GM21390 (cell line): Measurements from ENCODE around the gene MBD3L3.
"Not testable (repeated sequence)": the region's sequence is repeated elsewhere in the genome, so short reads cannot be mapped to it uniquely, and the experiment has no call there.

Source experiments
- ATAC-seq: cut with Tn5 transposase; IDR thresholded peaks from one replicate; pipeline ENCODE4 v1.9.1; 2021; ENCODE audit not compliant: unreplicated experiment

MBD3L3 gene

DNA sequence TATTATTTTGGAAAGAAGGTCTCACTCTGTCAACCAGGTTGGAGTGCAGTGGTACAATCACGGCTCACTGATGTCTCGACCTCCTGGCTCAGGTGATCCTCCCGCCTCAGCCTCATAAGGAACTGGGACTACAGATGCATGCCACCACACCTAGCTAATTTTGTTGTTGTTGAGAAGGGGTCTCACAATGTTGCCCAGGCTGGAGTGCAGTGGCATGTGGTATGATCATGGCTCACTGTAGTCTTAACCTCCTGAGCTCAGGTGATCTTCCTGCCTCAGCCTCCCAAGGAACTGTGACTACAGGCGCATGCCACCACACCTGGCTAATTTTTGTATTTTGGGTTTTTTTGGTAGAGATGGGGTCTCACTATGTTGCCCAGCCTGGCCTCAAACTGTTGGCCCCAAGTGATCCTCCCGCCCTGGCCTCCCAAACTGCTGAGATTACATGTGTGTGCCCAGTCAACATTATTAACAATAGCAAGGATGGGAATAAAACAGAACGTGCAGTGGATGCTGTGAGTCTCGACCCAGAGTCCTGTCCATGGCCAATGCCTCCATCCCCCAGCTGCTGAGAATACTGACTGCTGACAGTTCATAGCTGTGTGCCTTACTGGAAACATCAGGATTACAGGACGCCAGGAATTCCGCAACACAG lies 5.4 kb upstream of the MBD3L3 start:
- no peak for ATAC-seq

DNA sequence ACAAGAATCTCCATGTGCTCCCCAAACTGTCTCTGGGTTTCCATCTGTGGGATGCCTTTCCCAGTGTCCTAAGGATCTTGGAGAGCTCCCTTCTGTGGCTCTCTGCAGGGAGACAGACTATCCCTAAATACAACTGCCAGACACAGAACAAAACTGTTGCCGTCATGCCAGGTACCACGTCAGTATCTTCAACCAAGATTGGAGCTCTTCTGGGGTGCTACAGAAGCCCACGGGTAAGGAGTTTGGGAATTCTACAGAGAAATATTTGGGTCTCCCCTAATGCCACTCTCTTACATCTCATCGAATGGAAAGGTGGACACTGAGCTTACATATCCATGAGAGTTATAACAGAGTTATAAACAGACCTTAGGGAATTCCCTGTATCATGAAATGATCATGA lies 4.9 kb upstream of the MBD3L3 start:
- no peak for ATAC-seq

- ATAC-seq: not testable (repeated sequence)
Measured at GRCh38 chr19:7059977-7060376, 1.5 kb upstream of the MBD3L3 start.

GRCh38 chr19:7056371-7056770 lies 2.1 kb downstream of the MBD3L3 start:
- ATAC-seq: not testable (repeated sequence)

DNA sequence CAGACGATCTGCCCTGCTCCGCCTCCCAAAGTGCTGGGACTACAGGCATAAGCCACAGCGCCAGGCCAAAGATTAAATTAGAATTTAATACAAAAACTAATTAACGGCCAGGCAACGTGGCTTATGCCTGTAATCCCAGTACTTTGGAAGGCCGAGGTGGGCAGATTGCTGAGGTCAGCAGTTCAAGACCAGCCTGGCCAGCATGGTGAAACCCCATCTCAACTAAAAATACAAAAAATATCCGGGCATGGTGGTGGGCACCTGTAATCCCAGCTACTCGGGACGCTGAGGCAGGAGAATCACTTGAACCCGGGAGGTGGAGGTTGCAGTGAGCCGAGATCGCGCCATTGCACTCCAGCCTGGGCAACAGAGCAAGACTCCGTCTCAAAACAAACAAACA lies 2.8 kb downstream of the MBD3L3 start:
- ATAC-seq: not testable (repeated sequence)

- ATAC-seq: not testable (repeated sequence)
Measured at GRCh38 chr19:7054635-7055368, 3.7 kb downstream of the MBD3L3 start.

- not testable (repeated sequence) for ATAC-seq
Measured at GRCh38 chr19:7052896-7053295, 5.6 kb downstream of the MBD3L3 start.

- not testable (repeated sequence) for ATAC-seq
Measured at GRCh38 chr19:7051421-7051820, 7.1 kb downstream of the MBD3L3 start.

- not testable (repeated sequence) for ATAC-seq
Measured at GRCh38 chr19:7049021-7049420, 9.5 kb downstream of the MBD3L3 start, which contains the start of gene MBD3L2. Gene MBD3L2, plus strand, starts transcription at chr19:7049321. Its CDS starts 53 bp downstream, at chr19:7049374.

DNA sequence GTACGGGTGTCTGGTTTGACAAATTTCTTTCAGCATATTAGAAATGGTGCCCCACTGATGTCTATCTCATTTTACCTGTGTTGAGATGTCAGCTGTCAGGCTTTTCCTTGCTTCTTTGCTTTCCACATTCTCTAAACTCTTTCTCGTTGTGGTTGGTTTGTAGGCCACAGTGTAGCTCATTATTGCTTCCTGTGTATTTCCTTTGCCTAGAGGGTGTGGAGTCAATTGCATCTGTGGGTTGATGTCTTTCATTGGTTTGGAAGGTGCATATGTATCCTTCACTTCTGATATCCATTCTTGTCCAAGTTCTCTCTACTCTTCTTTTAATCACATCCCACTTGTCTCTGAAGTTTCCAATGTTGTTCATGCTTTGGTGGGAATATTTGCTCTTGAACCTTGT lies 16.9 kb downstream of the MBD3L3 start:
- not testable (repeated sequence) for ATAC-seq

GRCh38 chr19:7040079-7040478 lies 18.4 kb downstream of the MBD3L3 start, which contains the start of gene MBD3L4:
Gene MBD3L4, minus strand, starts transcription at chr19:7040179. Its CDS starts 35 bp downstream, at chr19:7040144.
- not testable (repeated sequence) for ATAC-seq

GRCh38 chr19:7030278-7030677 lies 28.2 kb downstream of the MBD3L3 start, which contains the start of gene MBD3L5:
Gene MBD3L5, plus strand, starts transcription at chr19:7030578. Its CDS starts 34 bp downstream, at chr19:7030612.
- ATAC-seq: not testable (repeated sequence)

GRCh38 chr19:7028790-7029189 lies 29.7 kb downstream of the MBD3L3 start:
- ATAC-seq: not testable (repeated sequence)

GRCh38 chr19:7021331-7021730 lies 37.1 kb downstream of the MBD3L3 start, which contains the start of gene MBD3L2B:
Gene MBD3L2B, minus strand, starts transcription at chr19:7021431. Its CDS starts 34 bp downstream, at chr19:7021397.
- ATAC-seq: not testable (repeated sequence)

DNA sequence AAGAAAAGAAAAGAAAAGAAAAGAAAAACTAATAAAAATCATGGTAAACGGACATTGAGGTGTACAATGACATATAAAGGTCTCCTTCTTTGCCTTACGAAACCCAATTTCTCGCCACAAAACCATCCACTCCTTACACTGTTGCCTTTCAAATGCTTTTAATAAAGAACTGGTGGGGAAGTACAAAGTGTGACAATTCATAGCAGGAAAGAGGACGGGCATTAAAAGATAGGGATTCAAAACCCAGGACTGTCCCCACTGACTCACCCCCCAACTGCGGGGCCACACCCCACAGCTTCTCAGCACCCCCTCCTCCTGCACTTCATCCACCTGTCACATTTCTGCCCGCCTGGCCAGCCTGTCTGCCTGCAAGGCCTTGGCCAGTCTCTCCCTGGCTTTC lies 39.6 kb downstream of the MBD3L3 start:
- ATAC-seq: no peak

- ATAC-seq: no peak
Measured at GRCh38 chr19:7013678-7014077, 44.8 kb downstream of the MBD3L3 start.

DNA sequence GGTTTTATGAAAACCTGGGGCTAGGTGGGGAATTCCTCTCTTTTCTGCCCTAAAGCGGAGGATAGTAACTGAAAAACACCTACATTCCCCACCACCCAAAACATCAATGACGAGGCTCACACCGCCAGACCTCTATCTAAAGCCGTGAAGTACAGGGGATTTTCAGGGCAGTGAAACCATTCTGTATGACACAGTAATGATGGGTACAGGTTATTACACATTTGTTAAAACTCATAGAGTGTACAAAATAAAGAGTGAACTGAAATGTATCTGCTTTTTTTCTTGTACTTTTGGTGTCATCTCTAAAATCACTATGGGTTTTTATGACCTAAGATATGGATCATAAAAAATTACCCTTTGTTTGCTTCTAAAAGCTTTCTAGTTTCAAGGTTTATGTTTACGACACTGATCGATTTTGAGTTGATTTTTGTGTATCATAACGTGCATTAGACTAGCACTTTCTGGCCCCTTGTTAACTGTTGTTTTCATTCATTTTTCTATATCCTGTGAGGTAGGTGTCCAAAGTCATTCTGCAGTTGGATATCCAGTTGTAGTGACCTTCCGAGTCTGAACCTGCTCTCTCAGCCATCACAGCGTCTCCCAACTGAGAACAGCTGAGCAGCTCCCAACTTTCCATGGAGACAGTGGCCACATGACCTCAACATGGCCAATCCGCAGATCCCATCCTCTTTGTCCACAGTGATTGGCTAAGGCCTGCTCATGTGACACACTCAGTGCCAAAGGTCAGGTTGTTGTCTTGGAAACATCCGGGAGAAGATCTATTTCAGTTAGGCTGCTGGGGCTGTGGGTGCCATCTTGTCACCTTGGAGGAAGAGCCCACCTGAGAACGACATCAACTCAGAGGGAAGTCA lies 47.5 kb downstream of the MBD3L3 start:
- ATAC-seq: no peak

GRCh38 chr19:7007859-7008258 lies 50.6 kb downstream of the MBD3L3 start:
- no peak for ATAC-seq
